GM21528 (cell line): ENCODE measurements around the gene JAKMIP3.

Experiments
- ATAC-seq: cut with Tn5 transposase; IDR thresholded peaks from one replicate; pipeline ENCODE4 v1.9.1; 2021; ENCODE audit warnings: mild to moderate bottlenecking, moderate library complexity; ENCODE audit not compliant: unreplicated experiment, low FRiP score

JAKMIP3 gene

DNA sequence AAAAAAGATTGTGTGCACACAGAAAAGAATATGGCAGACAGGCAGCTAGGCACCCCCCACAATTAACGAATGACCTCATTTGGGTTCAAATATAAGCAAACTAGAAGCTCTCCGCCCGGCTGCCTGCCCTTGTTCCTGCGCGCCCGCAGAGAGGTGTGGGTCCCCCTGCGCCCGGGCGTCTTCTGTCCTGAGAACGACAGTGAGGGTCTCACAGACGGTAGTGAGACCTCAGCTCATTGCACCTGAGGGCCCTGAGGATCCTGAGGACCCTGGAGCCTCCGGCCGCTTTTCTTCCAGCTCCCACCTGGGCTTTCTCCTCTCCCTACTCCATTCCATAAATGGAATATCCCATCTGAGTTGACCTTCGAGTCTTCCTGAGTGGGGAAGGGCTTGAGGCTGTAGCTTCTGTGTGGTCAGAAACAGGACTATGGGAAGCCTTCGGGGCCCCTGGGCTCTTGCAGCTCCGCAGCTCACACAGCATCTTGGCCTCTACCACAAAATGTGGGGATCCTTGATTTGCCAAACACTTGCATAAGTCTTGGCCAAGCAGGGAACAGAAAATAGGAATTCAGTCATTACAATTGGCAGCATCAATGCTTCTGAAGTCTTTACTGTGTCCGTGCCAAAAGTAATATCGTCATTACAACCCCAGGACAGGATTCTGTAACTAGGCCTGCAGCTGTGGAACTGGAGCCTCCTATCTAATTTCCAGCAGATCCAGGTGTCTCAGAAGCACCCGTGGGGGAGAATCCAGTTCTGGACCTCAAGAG, 43.8 kb downstream of the JAKMIP3 start:
- no peak for ATAC-seq

DNA sequence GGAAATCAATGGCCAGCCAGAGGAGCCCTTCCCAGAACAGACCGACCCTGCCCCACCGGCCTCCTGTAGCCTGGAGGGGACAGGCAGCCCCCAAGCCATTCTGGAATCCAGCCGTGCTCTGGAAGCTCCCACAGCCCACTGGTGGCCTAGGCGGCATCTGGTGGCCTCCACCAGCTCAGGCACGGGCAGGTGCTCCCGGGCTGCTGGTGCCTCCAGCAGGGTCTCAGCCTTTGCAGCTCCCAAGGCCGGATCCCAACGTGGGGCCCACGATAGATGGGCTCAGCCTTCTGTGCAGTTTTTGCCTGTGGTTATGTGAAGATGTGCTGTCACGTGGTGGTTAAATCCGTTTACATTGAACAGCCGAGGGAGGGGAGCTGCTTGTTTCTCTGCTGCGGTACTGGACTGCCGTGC, 44.4 kb downstream of the JAKMIP3 start:
- no peak for ATAC-seq

DNA sequence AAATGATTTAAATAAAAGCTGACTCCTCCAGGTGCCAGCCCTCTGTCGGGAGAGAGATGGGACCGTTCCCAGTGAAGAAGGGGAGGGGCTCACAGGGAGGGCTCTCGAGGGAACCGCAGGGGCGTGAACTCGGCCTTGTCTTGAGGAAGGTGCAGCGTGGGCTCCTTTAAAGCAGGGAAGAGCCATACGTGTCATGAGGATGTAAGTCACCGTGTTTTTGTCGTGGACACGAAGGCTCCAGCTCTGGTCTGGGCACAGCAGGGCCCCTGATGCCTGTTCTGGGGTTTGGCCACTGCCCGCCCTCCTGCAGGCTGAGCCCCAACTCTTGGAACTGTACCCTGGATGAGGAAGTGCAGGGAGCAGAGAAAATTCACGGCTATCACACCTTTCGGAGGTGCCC, 45.0 kb downstream of the JAKMIP3 start:
- no peak for ATAC-seq

DNA sequence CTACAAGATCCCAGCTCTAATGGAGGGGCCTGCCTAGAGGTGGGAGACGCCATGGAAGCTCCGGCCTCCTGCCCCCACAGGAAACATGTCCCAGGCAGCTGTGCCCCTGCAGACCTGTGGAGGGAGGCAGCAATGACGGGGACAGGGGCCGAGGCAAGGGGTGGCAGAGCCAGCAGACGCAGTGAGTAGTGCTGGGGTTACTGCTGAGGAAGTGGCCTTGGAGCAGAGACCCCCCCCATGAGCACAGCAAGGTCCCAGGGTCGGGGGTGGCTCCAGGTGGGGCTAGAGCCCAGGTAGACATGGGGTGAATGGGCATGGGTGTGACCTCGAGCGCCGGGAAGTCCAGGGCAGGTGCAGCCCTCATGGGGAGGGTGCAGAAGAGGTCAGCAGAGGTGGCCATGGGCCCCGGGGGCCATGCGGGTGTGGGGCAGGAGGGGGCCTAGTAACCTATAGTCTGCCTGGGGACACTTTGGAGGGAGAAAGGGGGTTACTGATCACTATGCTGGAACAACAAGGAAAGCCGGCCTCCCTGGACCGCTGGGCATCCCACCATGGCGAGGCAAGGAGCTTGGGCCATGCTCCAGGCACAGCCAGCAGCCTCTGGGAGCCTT, 45.5 kb downstream of the JAKMIP3 start:
- ATAC-seq, result no peak

DNA sequence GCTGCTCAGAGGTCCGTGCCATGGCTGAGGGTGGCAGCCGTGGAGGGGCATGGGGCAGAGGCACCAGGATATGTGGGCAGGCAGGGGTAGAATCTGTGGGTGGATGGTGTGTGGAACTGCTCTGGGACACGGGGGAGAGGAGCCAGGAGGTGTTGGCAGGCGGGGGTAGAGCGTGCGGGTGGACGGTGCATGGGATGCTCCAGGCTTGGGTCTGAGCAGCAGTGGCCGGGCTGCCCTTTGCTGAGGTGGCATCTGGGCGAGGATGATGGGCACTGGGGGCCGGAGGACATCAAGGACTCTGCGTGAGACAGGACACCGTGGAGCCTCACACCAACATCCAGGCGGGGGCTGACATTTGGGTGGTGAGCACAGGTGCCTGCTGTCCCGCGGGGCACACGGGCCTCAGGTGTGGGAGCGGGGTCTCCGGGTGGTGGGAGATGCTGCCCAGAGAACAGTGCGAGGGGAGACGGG, 46.2 kb downstream of the JAKMIP3 start:
- ATAC-seq, result no peak

DNA sequence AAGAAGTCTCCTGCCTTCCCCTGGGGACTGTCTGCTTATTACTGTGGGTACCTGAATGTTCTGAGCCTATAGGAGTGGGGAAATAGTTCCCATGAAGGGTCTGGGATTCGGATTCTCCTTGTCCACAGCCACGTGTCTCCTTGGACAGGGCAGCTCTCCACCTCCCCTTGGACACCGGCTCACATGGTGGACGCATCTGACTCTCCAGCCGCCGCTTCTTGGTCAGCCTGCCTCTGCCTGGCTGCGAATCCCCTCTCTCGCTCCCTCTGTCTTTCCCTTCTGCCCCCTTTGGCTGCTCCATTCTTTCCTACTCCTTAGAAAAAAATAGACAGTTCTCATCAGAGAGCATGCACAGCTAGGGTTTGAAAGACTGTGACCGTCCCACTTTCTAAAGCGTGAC, 46.9 kb downstream of the JAKMIP3 start:
- no peak for ATAC-seq

DNA sequence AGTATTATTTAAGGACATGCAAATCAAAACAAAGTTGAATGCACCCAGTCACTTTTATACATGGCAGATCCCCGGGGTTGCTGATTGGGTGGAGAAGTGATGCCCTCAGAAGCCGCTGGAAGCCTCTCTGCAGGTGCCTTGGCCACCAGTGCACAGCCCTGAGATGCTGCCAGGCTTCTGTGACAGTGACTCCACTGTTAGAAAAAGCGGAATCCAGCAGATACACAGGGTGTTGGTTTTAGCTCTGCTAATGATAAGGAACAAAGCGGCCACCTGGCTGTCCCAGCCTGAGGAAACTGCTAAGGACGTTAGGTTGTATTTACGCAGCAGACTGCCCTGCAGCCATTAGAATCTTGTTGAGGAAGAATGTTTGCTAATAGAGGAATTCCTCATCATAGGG, 47.5 kb downstream of the JAKMIP3 start:
- no peak for ATAC-seq

DNA sequence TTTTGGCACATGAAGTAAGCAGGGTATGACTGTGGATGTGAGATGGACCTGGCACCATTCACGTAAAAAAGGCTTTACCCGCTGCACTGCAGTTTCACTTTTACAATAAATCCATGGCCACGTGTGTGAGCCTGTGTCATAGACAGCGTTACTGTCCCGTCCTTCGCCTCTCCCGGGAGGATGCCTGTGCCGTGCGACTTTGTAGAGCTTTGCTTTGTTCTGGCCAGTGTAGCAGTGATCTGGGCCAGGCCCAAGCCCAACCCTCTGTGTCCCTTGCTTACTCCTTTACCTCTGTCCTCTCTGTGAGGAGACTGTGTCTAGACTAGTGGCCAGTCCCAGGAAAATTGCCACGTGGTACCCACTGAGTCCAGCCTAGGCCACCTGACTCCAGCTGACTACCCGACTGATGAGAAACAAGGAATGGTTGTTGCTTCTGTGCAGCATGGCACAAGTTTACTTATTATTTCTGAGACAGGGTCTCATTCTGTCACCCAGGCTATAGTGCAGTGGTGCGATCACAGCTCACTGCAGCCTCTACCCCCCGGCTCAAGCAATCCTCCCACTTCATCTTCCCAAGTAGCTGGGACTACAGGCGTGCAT, 48.1 kb downstream of the JAKMIP3 start:
- ATAC-seq, result no peak

DNA sequence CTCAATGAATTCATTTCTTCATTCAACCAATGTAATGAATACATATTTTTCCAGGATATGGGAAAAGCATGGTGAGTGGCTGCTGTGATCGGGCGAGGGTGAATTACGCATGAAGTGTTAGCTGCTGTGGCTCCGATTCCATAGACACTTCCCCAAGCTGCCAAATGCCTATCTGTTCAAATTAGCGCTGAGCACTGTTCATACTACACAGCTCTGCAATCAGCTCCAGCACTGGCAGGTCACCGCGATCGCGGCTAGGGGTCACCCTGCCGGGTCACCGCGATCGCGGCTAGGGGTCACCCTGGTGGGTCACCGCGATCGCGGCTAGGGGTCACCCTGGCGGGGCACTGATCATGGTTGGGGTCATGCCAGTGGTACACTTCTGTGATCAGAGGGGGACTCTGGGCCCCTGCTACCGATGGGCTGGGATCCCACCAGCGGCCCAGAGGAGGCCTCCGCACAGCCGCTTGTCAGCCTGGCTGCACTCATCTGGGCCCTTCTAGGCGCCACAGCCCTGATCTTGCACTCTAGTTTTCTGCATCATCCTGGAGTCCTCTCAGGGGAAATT, 49.3 kb downstream of the JAKMIP3 start:
- ATAC-seq, result no peak
